DOHH2 (cell line): ENCODE results near the gene NFKB1.
A peak's percentile ranks its signal among the peaks of the same experiment; 100 is the strongest.

Experiments
- H3F3A ChIP-seq: fragments of 200-600 bp; sonication (generic), shearing (Covaris generic); 2 replicates; pipeline ENCODE4 v1.6.0; 2016; ENCODE audit warnings: antibody characterized with exemption, mild to moderate bottlenecking; ENCODE audit not compliant: control insufficient read depth, insufficient read depth
- H3K27ac ChIP-seq: fragments of 200-600 bp; sonication (generic); 2 replicates; pipeline ENCODE4 v1.5.1; 2014; ENCODE audit warnings: low read depth, mild to moderate bottlenecking, low read length, moderate library complexity
- H3K27me3 ChIP-seq: fragments of 200-600 bp; sonication (generic); 2 replicates; pipeline ENCODE4 v1.6.1; 2014; ENCODE audit warnings: mild to moderate bottlenecking, low read length, mixed read lengths; ENCODE audit not compliant: control insufficient read depth
- H3K36me3 ChIP-seq: fragments of 200-600 bp; sonication (generic); 2 replicates; pipeline ENCODE4 v1.6.1; 2014; ENCODE audit warnings: mild to moderate bottlenecking, low read length, moderate library complexity, mixed read lengths; ENCODE audit not compliant: control insufficient read depth
- H3K4me1 ChIP-seq: fragments of 200-600 bp; sonication (generic); 2 replicates; pipeline ENCODE4 v1.6.1; 2014; ENCODE audit warnings: mild to moderate bottlenecking, low read length, mixed read lengths; ENCODE audit not compliant: control insufficient read depth
- H3K4me2 ChIP-seq: fragments of 200-600 bp; sonication (generic); 2 replicates; pipeline ENCODE4 v1.6.0; 2014; ENCODE audit warnings: mild to moderate bottlenecking, low read length, moderate library complexity
- H3K4me3 ChIP-seq: fragments of 200-600 bp; sonication (generic); 2 replicates; pipeline ENCODE4 v1.5.1; 2014; ENCODE audit warnings: mild to moderate bottlenecking, low read length, mixed read lengths
- H3K79me2 ChIP-seq: fragments of 200-600 bp; sonication (generic); 2 replicates; pipeline ENCODE4 v1.6.1; 2014; ENCODE audit warnings: mild to moderate bottlenecking, low read length, mixed read lengths; ENCODE audit not compliant: control insufficient read depth
- H3K9me2 ChIP-seq: fragments of 200-600 bp; sonication (generic); replicated peaks from 2 replicates; pipeline ENCODE4 v1.6.1; 2014; ENCODE audit warnings: mild to moderate bottlenecking, low read length, mixed read lengths; ENCODE audit not compliant: control insufficient read depth
- H3K9me3 ChIP-seq: fragments of 200-600 bp; sonication (generic); 2 replicates; pipeline ENCODE4 v1.6.1; 2014; ENCODE audit warnings: antibody characterized with exemption, low read length, mixed read lengths; ENCODE audit not compliant: control insufficient read depth, insufficient read depth
- H4K20me1 ChIP-seq: fragments of 200-600 bp; sonication (generic); 2 replicates; pipeline ENCODE4 v1.6.0; 2014; ENCODE audit warnings: low read depth, mild to moderate bottlenecking, antibody characterized with exemption, low read length, moderate library complexity; ENCODE audit not compliant: control insufficient read depth, insufficient read depth
- EZH2phosphoT487 ChIP-seq: fragments of 200-600 bp; sonication (generic); IDR thresholded peaks from 2 replicates; pipeline ENCODE4 v1.6.1; 2017; ENCODE audit warnings: borderline replicate concordance, mild to moderate bottlenecking, antibody characterized with exemption, low read length, moderate library complexity, mixed read lengths
- TF ChIP-seq, protein P1 (sequence below): fragments of 200-600 bp; sonication (generic); IDR thresholded peaks from one replicate; pipeline ENCODE4 v1.5.1; 2014; ENCODE audit warnings: antibody characterized with exemption, mild to moderate bottlenecking, low read depth, low read length; ENCODE audit not compliant: poor library complexity, severe bottlenecking

The NFKB1 gene

GRCh38 chr4:102500696-102501446, at the start of gene NFKB1:
Gene NFKB1 (plus strand): TSS chr4:102501359. CDS start chr4:102525519, 24,160 bp downstream.
- peak within 1 kb of the TSS; percentile 96 for H3K4me2 ChIP-seq
- peaks cover 28% of the 10 kb centered on the region for H3K36me3 ChIP-seq
- peaks cover 28% of the 10 kb centered on the region for H3K4me1 ChIP-seq
- no peaks in the 10 kb centered on the region for H3F3A ChIP-seq
- peak within 1 kb of the TSS; percentile 84 for H3K27ac ChIP-seq
- no peaks in the 10 kb centered on the region for H3K9me3 ChIP-seq
- H3K79me2 ChIP-seq: peaks cover 43% of the 10 kb centered on the region
- H3K27me3 ChIP-seq: no peaks in the 10 kb centered on the region
- peaks cover 10% of the 10 kb centered on the region for H4K20me1 ChIP-seq
- peak within 1 kb of the TSS; percentile 85 for H3K4me3 ChIP-seq
- no peaks in the 10 kb centered on the region for H3K9me2 ChIP-seq
- TF ChIP-seq, protein P1, sequence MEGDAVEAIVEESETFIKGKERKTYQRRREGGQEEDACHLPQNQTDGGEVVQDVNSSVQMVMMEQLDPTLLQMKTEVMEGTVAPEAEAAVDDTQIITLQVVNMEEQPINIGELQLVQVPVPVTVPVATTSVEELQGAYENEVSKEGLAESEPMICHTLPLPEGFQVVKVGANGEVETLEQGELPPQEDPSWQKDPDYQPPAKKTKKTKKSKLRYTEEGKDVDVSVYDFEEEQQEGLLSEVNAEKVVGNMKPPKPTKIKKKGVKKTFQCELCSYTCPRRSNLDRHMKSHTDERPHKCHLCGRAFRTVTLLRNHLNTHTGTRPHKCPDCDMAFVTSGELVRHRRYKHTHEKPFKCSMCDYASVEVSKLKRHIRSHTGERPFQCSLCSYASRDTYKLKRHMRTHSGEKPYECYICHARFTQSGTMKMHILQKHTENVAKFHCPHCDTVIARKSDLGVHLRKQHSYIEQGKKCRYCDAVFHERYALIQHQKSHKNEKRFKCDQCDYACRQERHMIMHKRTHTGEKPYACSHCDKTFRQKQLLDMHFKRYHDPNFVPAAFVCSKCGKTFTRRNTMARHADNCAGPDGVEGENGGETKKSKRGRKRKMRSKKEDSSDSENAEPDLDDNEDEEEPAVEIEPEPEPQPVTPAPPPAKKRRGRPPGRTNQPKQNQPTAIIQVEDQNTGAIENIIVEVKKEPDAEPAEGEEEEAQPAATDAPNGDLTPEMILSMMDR: no peak
- TF ChIP-seq EZH2phosphoT487: no peak

DNA sequence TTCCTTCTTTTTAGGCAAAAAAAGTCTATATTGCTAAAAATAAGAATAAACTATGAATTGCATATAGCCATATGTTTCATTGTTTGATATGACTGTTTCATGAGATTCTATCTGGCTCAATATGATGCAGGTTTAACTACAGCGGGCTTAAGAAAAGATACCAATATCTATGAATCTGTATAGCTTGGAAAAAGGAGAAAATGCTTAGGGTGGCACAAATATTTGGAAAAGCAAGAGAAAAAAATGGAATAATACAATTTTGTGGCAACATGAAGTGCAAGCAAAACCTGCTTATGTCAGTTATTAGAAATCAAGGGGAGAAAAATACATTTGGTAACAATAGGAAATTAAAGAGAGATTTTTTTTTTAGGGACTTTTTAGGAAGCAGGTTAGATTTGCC, 48.3 kb upstream of the NFKB1 start:
- H3K27ac ChIP-seq: no peak overlapping the region
- no peaks in the 10 kb centered on the region for H3K4me1 ChIP-seq
- TF ChIP-seq EZH2phosphoT487: no peak
- no peaks in the 10 kb centered on the region for H3F3A ChIP-seq
- H3K9me3 ChIP-seq: no peaks in the 10 kb centered on the region
- no peaks in the 10 kb centered on the region for H3K36me3 ChIP-seq
- H3K9me2 ChIP-seq: no peaks in the 10 kb centered on the region
- no peaks in the 10 kb centered on the region for H3K27me3 ChIP-seq
- no peak overlapping the region for H3K4me3 ChIP-seq
- H4K20me1 ChIP-seq: no peaks in the 10 kb centered on the region
- no peaks in the 10 kb centered on the region for H3K79me2 ChIP-seq
- H3K4me2 ChIP-seq: no peak overlapping the region

DNA sequence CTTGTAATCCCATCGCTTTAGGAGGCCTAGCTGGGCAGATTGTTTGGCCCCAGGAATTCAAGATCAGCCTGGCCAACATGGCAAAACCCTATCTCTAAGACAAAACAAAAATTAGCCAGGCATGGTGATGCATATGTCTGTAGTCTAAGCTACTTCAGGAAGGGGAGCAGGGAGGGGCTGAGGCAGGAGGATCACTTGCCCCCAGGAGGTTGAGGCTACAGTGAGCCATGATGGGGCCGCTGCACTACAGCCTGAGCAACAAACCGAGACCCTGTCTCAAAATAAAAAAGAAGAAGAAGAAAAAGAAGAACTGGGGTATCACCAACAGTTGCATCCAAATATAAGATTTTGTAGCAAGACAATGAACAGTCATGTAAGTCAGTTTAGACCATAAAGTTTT, 47.3 kb upstream of the NFKB1 start:
- H3K79me2 ChIP-seq: no peaks in the 10 kb centered on the region
- no peak for TF ChIP-seq EZH2phosphoT487
- TF ChIP-seq, protein P1: no peak

GRCh38 chr4:102454268-102454667, 46.9 kb upstream of the NFKB1 start:
- no peak overlapping the region for H3K4me3 ChIP-seq
- H3K9me2 ChIP-seq: no peaks in the 10 kb centered on the region
- H4K20me1 ChIP-seq: no peaks in the 10 kb centered on the region
- no peak for TF ChIP-seq EZH2phosphoT487
- TF ChIP-seq, protein P1: no peak
- no peaks in the 10 kb centered on the region for H3K27me3 ChIP-seq
- H3K4me1 ChIP-seq: no peaks in the 10 kb centered on the region
- no peaks in the 10 kb centered on the region for H3F3A ChIP-seq
- H3K4me2 ChIP-seq: no peak overlapping the region
- no peaks in the 10 kb centered on the region for H3K79me2 ChIP-seq
- no peak overlapping the region for H3K27ac ChIP-seq
- H3K9me3 ChIP-seq: no peaks in the 10 kb centered on the region
- no peaks in the 10 kb centered on the region for H3K36me3 ChIP-seq

More for the DNA sequence above, 47.3 kb upstream of the NFKB1 start:
- H3K36me3 ChIP-seq: no peaks in the 10 kb centered on the region
- H3K4me1 ChIP-seq: no peaks in the 10 kb centered on the region
- no peak overlapping the region for H3K27ac ChIP-seq
- H3K27me3 ChIP-seq: no peaks in the 10 kb centered on the region
- H3K4me2 ChIP-seq: no peak overlapping the region
- no peaks in the 10 kb centered on the region for H3F3A ChIP-seq
- H3K9me2 ChIP-seq: no peaks in the 10 kb centered on the region
- H4K20me1 ChIP-seq: no peaks in the 10 kb centered on the region
- no peak overlapping the region for H3K4me3 ChIP-seq
- no peaks in the 10 kb centered on the region for H3K9me3 ChIP-seq
